Measurements from ENCODE around the gene C2orf92.

The C2orf92 gene

DNA sequence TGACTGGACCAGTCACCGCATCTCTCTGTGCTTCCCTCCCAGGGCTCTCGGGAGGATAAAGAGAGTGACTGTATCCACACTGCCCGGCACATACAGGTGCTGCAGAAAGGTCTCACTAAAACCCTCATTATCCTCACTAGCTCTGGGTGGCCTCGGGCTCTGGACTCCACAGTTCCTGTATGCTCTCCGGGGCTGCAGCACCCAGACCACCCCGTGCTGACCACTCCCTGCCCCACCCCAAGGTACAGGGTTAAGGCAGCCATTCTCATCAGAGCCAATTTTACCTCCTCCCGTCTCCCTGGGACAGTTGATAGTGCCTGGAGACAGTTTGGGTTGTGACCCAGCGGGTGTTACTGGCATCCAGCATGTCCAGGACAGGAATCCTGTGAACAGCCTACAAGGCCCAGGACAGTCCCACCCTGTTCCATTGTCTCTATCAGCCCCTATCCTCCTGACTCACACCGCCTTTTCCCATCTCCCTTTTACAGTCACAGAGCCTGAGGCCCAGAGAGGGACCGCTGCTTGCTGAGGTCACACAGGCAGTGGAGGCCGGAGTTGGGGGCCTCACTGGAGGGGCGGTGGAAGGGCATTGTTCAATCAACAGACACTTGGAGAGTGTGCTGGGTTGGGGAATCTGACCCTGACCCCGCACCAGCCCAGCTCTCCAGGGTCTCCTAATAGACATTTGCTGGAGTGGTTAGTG lies 45.6 kb downstream of the C2orf92 start:
- DNase-seq, result no peak

DNA sequence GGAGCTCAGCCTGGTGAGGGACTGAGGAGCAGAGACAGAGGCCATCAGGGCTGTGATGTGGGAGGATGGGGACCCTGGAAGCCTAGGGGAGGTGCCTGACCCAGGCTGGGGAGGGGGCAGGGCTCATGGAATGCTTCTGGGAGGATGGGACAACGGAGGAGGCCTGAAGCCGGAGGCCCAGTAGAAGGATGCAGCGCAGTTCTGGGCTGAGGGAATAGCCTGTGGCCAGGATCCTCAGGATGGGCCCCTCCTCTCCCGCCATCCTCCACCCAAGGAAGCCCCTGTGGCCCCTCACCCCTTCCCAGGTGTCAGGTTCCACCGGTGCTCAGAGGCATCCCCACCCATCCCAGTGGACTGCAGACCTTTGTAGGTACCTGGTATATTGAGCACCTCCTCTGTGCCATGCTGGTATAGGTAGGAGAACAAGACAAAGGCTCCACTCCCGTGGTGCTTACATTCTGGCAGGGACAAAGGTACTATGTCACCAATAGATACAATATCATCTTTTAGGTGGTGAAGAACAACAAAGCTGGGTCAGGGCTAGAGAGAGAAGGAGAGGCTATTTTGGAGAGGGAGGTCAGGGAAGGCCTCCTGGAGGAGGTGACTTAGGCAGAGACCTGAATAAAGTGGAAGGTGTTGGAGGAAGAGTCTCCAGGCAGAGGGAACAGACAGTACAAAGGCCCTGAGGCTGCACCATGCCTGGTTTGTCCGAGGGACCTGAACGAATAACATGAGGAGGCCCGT lies 46.6 kb downstream of the C2orf92 start:
- no peak for DNase-seq

GRCh38 chr2:97716695-97717612 lies 47.4 kb downstream of the C2orf92 start:
- DNase-seq, result no peak

DNA sequence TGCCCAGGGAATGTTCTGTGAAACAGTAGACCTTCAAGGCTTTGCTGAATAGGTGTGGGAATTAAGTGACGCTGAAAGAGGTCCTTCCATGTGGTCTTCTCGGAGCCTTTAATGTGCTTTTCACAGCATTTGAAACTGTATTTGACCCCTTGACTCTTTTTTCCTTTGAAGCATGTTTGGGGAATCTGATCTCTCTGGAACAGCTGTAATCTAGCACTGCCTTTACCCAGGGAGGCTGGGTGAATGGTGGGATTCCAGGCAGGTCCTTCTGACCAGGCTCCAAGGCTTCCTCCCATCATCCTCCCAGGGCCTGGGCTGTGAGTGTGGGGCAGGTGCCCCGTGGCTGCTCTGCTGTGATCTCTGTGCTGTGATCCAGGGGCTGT lies 48.1 kb downstream of the C2orf92 start:
- no peak for DNase-seq

DNA sequence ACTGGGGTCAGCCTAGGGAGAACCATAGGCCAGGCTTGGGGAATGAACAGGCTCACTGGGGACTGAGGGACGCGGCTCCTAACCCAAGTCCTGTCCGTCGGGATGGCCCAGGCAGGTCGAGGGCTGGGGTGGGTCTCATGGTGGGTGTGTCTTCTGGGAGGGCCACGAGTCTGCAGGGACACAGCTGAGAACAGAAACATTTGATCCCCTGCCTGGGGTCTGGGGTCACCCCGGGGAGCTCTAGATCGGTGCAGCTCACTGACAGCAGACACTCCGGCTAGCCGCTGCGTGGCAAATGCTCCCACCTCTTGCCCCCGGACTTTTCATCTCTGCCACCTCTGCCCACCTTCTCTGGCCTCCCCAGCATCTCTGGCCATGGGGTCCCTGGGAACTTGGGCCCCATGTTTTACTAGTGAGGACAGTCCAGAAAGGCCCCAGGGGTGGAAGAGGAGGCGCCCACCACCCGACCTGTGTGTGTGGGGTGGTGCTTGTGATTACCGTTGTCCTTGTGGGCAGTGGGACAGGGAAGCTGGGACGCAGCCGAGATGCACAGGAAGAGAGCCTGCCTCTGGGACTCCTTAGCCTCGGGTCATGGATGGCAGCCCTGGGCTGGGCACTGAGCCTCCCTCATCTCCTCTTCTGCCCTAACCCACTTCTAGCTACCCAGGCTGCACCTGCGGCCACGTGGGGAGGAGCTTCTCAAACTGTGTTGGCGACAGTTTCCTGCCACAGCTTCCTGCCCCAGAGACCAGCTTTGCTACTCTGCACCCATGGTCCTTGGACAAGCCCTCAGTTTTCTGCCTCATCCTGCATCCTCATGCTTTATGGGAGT lies 48.8 kb downstream of the C2orf92 start:
- DNase-seq, result peak; percentile 70

DNA sequence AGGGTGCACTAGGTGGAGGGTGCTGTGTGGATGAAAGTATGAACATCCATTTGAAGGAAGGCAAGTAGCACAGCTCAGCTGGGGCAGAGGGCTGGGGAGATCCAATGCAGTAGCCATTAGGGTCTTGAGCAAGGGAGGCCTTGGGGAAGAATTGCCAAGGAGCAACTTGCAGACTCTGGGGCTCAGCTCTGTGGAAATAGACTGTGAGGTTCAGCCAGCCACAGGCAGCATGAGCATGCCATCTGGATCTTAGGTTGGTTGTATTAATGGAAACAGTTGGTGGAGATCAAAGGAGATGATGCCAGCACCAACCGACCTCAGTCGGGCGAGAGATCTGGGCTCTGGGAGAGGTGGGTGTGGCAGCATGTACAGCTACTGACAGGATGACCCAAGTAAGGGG lies 49.4 kb downstream of the C2orf92 start:
- DNase-seq, result peak; percentile 47

DNA sequence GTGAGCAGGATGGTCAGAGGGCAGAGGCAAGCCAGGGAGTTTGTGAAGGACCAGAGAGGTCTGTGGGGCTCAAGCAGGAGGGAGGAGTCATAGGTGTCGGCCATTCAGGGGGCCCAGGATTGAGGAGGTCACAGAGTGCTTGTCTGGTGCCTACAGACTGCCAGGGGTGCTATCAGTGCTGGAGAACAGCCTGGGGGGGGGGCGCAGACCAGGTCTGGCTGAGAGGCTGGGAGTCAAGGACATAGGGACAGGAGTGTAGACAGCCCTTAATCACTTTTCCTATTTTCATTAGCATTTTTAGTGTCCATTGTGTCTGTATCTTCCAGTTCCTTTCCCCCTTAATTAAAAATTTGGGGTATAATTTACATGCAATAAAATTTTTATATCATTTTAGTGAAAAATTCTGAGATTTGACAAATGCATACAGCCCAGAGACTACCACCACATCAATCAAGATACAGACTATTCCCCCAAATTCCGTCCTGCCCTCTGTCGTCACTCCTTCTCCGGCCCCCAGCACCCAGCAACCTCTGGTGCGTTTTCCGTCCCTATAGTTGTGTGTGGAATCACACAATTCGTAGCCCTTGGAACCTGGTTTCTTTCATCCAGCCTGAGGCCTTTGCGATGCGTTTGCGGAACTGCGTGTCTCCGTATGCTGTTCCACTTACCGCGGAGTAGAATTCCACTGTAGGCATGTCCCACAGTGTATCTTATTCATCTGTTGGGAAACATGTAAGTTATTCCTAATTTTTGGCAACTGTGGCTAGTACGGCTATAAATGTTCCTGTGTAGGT lies 50.0 kb downstream of the C2orf92 start:
- DNase-seq, result no peak

- no peak for DNase-seq
These were observed 51.2 kb downstream of the C2orf92 start for GRCh38 chr2:97720746-97721145.

DNA sequence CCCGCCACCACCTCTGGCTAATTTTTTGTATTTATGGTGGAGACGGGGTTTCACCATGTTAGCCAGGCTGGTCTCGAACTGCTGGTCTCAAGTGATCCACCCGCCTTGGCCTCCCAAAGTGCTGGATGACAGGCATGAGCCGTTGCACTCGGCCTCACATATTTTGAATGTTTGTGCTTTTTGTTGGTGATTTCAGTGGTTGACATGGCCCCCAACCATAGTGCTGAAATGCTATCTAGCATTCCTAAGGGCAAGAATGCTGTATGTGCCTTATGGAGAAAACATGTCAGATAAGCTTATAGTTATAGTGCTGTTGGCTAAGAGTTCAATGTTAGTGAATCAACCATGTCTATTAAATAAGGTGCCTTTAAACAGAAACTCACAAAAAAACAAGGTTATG lies 52.7 kb downstream of the C2orf92 start:
- no peak for DNase-seq

DNA sequence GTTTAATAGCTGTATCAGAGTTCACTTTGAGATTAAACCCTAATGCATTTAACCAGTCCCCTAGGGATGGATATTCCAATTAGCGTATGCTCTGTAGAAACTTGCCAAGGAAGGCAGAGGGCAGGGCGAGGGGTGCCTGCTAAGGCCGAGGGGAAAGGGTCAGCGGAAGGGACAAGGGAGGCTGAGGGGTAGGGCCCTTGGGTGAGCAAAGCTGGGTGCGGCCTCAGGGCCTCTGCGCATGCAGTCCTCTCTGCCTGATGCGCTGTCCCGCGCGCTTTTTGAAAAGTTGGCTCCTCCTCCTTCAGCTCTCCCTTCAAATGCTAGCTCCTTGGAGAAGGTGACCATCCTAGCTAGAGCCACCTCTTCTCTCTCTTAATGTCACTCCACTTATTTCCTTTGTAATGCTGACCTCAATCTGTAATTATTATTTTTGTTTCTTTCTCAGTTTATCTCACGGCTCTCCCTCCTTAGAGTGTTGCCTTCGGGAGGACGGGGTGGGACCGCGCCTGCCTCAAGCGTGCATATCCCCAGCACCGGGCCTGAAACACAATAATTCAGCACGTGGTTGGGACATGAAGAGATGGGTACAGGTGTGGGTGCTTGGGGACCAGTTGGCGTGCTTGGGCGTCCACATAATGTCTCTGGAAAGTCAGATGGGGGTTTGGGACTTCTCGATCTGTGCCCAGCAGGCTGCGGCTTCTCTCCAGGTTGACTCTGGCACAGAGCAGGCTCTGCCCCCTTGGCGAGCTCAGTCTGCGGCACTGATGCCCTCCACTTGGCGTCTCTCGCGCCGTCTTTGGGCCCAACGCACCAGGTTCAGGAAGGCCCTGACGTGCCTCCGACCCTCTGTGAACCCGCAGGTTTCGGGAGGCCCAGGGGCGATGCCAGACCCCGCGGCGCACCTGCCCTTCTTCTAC lies 53.9 kb downstream of the C2orf92 start:
- no peak for DNase-seq

GRCh38 chr2:97724073-97724410 lies 54.5 kb downstream of the C2orf92 start:
- DNase-seq, result no peak

DNA sequence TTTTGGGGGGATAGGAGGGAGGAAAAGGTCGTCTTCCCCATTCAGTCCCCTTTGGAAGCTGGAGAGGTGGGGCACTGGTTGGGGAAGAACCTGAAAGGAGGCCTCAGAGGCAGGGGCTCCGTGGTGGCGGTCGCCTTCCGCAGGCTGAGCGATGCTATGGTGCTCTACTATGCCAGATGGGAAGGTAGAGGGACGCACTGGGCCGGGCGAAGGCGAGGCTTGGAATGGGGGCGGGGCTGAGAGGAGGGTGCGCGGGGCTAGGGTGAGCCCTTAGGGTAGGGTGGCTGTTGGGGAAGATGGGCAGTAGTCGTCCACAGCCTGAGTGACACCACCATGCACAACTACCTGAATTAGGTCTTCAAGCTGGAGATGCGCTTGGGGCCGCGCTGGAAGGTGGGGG lies 55.0 kb downstream of the C2orf92 start:
- no peak for DNase-seq

- no peak for DNase-seq
These were observed 55.6 kb downstream of the C2orf92 start for GRCh38 chr2:97724946-97725688.

DNA sequence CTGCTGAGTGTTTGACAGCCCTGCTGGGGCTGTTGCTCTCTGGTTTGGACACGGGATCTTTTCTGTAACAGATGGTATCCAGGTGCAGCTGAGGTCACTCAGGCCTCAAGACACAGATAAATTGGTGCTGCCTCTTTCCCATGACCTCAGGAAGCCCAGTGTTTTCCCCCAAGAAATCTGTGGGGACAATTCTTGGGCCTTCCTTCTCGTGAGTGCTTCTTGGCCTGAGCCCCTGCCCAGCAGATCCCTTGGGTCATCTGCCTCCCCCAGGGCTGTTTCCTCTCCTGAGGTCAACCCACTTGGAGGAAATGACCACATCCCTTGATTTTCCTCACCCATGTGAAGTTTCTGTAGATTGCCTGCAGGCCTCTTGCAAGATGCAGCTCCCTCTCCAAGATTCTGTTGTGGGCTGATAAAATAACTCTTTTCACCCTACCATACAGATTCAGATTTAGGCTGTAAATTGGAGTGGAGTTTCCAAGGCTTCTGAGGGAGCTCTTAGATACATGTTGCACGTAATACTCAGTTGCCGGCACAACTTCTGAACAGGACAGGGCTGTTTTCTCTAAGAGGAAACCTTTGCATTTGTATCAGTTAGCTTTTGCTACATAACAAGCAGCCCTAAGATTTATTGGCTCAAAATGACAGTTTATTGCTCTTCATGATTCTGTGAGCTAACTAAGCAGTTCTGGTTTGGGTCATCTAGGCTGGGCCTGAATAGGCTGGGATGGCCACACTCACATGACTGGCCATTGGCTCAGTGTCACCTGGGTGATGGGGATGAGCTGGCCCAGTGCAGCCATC lies 57.0 kb downstream of the C2orf92 start:
- DNase-seq, result no peak

GRCh38 chr2:97727296-97727695 lies 57.8 kb downstream of the C2orf92 start:
- DNase-seq, result no peak

DNA sequence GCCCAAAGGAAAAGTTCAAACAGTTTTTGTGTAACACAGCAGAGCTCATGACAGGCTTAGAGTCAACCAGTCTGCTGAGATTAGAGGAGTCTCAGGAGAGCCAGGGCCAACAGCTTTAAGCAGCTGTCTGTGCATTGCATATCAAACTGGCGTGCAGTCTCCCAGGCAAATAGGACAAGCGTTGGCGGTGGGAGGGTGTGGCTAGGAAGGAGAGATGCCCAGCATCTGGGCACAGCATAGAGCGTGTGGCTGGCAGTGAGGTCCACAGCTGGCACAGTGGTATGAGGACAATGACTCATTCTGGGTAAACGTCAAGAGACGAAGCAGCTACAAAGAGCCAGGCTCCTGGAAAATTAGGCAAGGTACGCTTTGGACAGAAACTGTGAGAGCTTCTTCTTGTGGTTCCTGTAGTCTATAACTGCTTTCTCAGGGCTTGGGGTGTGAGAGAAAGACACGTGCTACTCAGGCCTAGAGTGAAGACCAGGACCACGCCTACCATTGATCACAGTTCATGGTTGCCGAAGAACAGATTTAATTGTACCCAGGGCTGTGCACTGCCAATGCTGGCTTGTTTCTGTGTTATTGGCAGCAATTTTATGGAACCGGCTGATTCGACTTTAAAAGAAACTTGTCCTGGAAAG lies 58.7 kb downstream of the C2orf92 start:
- peak; percentile 37 for DNase-seq

DNA sequence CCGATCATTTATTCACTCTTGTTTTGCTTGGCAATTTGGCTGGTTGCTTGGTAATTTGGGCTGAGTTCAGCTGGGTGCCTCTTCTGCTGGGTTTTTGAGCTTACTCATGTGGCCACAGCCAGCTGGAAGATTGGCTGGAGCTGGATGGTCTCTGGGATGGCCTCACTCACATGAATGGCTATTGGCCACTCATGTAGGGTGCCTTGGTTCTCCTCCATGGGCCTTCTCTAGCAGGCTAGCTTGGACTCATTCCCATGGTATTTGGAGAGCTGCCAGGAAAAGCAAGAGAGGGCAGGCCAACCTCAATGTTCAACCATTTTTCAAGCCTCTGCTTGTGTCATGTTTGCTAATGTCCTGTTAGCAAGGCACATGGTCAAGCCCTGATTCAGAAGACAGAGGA lies 60.7 kb downstream of the C2orf92 start:
- DNase-seq, result no peak

DNA sequence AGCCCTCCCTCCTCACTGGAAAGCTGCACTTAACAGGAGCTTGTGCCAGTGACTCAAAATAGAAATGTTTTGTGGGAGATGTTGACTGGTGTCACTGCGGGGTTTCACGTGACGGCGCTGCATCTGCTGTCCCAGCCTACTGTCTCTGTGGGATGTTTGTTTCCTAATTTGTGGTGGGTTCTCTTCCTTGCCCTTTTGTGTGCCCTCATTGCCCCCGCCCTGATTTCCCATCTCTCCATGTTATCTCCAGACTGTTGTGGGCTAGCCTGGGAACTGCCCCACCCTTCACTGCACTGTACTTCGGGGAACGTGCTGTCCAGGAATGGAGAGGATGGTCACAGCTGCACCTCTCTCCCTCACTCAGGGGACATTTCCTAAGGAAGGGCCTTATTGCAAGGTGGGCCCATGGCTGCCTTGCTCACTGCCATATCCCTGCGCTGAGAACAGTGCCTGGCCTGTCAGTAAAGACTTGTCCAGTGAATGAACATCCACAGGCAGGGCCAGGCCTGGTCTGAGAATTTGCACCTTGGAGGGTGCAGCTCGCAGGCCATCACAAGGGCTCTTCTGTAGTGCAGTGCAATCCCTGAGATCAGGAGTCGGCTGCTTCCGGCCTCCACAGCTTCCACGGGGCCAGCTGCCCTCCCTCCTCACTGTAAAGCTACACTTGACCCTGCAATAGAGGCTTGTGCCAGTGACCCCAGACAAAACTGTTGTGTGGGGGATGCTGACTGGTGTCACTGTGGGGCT lies 61.9 kb downstream of the C2orf92 start:
- no peak for DNase-seq
